Stimulated activated naive CD4-positive, alpha-beta T cell treated with Interleukin-2 at 50 U/mL for 16 hours (primary cell): ENCODE results near the gene TMTC2.
"Not testable (repeated sequence)": the region's sequence is repeated elsewhere in the genome, so short reads cannot be mapped to it uniquely, and the experiment has no call there.

ENCODE experiments used
- DNase-seq: peaks from one replicate; lab custom pipeline; 2025; lab: John Stamatoyannopoulos, UW

The TMTC2 gene

DNA sequence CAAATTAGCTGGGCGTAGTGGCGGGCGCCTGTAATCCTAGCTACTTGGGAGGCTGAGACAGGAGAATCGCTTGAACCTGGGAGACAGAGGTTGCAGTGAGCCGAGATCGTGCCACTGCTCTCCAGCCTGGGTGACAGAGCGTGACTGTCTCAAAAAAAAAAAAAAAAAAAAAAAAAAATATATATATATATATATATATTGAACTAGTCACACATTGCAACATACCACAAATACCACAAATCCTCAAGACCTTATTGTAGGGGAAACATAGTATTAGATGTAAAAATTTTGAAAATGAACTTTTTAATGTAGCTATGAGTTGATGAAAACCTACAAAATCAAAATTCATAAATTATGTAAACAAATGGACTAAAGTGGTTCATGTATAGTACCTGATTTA, 158.4 kb downstream of the TMTC2 start:
- not testable (repeated sequence) for DNase-seq

DNA sequence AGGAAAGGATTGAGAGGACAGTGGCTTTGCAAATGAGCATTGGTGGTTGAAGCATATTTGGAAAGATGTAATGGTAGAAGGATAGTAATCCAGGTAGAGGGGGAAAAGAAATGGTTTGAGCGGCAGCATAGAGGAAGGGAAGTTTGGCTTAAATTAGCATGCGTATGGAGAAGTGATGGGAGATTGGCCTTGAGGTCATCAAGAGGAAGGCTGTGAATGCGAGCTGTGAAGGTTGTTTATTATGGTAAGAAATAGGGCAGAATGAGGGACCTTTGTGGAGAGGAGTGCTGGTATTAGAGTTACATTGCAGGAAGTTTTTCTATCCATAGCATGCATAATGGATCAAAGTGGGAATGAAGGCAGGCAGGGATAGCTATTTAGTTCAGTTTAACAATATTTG, 162.1 kb downstream of the TMTC2 start:
- no peak for DNase-seq

DNA sequence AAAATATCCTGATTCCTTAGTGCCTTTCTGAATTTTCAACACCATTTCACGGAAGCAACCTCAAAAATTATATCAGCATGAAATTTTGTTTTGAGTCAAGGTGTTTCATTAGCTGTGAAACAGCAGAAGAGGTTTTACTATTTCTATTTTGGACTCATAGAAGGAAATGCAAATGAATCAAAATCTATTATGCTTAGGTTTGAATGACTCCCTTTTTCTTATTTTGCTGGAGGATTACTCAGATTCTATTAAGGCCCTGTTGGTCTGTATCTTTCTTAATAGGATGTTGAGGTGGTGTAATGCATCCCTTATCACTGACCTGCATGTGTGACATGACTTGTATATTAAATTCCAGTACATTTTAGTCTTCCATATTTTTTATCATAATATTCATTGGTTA, 165.8 kb downstream of the TMTC2 start:
- no peak for DNase-seq

DNA sequence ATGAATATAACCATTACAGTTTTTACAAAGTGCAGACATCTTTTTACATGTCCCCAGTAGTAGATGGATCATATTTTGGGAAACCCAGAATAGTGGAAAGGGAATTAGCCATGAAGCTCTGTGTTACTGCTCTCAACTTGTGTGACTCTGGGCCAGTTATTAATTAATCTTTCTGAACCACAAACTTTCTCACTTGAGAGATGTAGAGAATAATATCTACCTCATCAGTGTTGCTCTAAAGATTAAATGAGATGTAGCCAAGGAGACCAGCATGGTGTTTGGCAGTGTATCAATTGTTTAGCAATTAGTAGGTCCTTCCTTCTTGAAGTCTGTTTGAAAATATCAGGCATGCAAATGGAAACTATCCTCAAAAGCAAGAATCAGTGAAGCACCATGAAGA, 169.2 kb downstream of the TMTC2 start:
- no peak for DNase-seq

DNA sequence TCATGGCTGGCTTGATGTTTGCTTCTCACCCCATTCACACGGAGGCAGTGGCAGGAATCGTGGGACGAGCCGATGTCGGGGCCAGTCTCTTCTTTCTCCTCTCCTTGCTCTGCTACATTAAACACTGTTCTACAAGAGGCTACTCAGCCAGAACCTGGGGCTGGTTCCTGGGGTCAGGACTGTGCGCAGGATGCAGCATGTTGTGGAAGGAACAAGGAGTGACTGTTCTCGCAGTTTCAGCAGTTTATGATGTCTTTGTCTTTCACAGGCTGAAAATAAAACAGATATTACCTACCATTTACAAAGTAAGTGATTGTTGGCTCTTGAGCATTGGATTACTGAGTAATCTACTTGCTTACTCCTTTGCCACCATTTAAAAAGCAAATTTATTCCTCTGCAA, 170.6 kb downstream of the TMTC2 start:
- DNase-seq: no peak

DNA sequence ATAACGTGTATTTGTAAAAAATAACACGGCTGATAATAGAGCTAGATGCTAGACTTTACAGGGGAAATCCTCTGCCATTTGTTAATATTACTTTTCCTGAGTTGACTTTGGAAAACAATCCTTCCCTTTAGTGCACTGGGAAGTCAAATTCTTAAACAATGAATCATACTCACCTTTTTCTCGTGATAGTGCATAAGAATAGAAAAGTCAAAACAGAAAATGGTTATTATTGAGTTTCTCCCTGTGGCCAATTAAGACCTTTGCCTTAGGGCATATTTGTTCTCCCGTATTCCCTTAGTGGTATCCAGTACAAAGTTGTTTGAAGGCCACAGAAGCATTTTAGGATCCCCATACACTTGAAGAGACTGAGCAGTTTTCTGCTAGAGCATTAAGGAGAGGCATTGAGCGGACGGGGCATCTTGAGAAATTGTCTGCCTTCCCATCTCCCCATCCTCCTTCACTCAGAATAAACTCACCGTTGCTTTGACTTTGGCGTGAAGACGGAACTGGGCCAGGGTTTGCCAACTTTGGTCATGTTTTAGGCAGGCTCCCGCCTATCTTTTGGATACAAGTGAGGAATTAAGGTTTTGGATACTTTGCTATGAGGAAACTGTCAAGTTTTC, 171.3 kb downstream of the TMTC2 start:
- no peak for DNase-seq

DNA sequence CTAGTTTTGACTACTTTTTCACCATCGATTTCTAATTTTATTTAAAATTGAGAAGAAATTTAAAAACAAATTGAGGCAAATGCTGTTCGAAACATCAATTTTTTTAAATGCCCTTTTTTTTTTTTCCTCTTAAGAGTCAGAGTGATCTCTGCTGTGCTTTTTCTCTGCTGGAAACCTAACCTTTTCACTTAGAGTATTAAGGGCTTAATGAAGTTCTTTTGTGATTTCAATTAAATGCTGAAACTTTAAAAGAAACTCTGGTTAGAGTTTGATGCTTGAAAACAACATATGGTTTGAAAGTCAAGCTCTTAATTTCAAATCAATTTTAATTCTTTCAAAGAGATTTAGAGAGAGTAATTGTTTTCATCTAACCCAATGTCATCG, 171.8 kb downstream of the TMTC2 start:
- DNase-seq: no peak

DNA sequence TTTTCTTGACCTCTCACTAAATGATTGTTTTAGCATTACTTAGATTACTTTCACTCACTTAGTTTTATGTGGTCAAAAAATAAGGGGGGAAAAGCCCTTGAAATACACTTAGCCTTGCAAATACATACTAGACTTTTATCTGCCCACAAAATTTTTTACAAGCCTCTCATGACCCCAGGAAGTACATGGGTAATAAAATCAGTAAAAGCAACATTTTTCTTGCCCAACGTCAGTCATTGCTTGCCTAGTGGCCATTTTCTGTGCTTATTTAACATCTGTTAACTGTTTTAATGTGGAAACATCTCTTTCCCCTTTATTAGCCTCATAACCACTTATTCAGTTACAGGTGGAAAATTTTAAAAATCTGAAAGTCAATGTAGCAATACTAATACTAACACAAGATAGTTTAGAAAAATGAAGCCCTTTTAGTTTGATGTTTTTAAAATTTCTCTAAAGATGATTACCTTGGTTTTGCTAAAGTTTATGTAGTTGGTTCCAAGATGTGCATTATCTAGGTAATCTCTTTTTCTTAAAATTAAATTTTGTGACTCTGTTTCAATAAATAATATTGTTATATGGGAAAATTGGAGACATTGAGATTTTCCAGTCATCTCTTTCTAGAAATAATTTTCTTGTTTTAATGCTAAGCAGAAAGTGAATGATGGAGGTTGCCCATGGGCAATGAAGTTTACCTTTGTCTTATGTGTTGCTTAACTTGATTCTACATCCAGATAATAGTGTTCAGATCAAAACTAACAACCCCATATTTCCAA, 175.5 kb downstream of the TMTC2 start:
- no peak for DNase-seq

DNA sequence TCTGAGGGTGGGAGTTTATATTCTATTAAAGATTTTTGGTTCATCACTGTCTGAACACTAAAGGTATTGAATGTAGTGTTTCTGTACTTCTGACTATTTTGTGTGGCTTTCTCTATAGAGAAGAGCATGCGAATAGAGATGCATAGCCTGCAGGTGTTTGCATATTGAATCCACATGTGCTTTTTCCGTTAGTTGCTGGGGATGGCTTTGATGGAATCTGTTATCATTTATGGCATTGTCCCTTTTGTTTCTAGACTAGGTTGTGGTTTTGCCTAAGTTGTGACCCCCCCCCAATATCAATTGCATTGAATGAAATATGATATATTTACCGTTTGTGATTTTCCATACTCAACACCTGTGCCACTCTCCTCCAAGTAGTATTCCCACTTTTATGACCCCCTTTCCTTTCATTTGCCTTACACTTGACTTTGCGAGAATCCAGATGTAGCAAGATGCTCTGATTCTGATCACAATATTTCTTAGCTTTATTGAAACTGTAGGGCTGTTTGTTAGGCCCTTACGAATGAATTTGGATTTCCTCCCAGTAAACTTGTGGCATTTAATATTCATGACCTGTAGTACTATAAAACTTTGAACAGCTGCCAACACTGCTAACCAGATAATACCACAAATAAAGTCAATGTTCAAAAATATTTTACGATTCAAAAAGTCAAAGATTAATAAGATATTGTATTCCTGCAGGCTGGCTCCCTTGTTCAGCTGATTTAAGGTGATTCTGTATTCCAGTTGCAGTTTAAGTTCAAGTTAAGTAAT, 176.4 kb downstream of the TMTC2 start:
- DNase-seq: no peak

DNA sequence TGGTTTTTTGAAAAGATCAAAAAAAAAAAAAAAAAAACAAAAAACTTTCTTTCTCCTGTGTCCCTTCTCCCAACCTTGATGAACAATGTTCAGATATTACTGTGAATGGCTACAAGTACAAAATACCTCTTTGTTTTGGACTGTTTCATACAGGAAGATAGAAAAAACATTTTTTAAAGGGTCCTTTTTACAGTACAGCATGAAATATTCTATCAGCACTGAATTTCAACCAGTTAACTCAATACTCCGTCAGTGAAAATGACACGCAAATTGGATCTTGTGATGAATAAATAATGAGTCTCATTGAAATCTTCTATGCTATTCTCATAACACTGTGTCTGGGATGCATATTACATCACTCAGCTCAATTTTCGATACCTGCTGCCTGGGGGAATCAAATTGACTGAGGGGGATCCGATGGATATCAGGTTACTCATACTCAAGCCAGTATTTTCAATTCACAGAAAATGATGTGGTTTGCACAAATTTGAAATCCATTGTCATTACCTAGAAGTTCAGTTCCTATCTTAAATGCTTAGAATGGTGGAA, 179.6 kb downstream of the TMTC2 start:
- DNase-seq: no peak

DNA sequence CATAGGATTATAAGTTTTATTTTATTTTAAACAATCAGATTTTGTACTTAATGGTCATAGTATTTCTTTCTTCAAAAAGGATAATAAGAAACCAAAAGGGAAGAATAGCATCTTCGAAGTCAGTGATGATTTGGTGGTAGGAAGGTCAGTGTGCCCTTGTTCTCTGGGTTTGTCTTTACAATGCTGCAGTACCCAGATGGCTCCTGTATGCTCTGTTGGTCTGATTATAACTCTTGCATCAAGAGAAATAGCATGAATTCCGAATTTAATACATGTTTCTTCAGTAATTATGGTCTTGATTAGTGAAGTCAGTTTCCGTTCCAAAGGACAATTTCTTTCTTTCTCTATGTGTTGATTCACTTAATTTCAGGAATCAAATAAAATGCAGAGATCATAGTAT, 180.2 kb downstream of the TMTC2 start:
- DNase-seq: no peak

DNA sequence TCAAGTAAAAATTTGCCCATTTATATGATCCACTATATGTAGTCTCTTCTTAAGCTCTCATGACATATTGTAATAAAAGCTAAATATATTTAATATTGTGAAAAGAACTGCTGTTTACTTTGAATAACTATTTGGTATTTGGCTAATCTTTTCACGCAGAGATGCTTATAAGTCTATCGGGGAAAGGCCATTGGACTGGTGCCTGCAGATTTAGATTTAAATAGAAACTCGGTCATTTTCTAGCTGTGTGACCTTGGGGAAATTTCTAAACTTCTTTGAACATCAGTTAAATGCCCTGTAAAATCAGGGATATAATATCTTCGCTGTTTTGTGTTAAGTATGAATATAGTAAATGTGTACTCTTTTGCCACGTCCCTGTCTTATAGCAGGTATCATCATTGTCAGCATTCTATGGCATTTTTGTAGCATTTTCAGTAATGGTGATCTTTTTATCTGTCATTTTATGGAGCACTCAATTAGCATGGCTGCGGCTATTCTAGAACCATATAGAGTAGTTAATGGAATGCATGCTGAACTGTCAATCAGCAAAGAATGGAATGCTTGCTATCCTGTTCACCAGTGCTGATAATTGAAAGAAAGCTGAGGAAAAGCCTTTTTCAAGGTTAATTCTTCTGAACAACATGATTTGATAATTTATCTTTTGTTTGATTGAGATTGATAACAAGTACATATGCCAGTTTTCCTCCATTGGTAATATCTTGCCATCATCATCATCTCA, 181.2 kb downstream of the TMTC2 start:
- no peak for DNase-seq

DNA sequence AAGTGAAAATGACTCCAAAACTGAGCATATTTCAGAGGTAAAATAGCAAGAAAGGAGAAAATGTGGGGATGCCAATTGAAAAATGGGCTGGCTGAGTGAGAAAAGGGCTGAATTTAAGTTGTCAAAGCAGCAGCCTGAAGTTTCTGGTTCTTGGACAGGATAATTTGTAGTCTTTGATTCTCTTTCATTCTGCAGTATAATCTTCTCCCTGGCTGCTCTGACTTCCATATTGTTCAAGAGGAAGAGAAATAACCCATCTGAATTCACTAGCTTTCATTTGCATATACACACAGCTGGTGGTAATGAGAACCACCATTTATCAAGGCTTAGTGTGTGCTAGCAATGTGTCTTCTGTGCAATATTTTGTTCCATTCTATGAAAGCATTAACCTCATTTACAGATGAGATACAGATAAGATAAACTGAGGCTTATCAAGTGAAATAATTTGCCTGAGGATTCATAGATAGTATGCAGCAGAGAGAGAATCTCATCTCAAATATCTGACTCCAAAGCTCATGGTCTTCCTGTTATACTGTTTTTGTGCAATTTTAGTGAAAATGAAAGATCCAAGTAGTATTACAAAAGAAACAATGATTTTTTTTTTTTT, 184.2 kb downstream of the TMTC2 start:
- no peak for DNase-seq

DNA sequence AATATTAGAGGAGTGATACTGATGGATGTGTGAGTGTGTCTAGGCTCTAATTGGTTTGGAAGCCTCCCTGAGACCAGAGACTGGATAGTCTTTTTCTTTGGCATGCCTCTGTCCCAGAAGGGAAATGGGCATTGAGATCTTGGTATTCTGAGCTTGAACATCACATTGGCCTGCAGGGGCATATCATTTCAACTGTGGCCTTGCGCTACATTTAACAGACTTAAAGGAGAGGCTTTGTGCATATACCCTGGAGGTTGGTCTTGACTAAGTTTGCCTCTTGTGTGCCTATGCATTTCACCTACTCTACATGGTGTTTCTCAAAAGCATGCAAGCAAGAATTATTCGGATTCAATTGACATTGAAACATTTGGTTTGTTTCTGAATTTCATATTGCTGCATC, 185.4 kb downstream of the TMTC2 start:
- no peak for DNase-seq

DNA sequence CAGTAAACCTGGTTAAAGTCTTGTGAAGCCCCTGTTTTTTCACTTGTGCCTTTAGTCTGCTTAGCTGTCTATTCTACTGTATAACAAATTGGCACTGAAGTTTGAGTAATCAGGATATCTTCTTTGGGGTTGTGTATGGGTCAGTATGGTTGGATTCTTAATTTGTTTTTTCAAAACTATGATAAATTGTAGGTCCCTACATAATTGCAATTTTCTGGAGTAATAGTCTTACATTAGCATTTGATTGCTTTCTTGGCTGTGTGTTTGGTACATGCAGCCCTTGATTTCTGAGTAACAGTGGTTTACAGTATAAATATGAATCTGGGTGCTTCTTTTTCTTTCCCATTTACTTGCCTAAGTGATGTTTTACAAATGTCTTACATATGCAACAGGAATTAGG, 186.6 kb downstream of the TMTC2 start:
- no peak for DNase-seq

DNA sequence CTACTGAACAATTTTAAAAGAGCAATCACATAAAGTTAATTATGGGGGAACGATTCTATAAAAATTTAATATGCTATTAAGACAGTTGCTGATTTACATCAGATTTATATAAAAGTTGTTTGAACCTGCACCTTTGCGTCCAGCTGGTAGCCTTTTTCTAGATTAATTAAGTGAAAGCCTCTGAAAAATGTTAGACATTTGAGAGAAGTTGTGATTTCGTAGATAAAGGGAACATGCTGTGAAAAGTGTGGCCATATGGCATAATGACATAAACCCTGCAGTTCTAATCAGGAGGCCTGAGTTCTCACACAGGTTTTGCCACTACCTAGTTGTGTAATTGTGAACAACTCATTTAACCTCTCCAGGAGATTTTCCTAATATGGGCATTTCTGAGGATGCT, 187.2 kb downstream of the TMTC2 start:
- no peak for DNase-seq

DNA sequence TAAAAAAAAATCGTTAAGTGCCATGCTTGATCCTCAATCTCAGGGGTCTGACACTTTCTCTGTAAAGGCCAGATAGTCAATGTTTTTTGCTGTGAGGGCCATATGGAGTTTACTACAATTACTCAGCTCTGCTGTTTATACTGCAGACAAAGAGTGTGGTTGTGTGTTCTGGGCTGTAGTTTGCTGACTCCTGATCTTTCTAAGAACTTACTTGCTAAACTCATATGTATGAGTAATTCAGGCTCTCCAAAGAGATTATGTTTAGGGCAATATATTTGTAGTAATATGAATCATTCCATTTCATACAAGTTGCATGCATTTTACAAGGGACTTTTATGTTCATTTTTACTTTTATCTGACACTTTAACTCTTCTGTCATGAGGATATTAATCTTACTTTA, 188.2 kb downstream of the TMTC2 start:
- DNase-seq: no peak

DNA sequence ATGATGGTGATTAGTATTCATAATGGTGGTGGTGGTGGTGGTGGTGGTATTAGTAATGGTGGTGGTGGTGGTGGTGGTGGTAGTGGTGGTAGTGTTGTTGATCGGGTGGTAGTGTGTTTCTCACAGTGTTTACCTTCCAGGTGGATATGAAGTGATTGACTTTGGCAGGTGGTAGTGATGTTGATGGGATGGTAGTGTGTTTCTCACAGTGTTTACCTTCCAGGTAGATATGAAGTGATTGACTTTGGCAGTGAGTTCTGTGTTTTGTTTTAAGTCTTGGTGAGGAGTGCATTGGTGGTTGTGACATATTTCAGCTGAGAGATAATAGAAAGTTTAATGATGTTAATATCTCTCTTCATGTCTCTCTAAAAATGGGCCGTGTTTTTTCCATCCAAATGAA, 189.4 kb downstream of the TMTC2 start:
- no peak for DNase-seq

DNA sequence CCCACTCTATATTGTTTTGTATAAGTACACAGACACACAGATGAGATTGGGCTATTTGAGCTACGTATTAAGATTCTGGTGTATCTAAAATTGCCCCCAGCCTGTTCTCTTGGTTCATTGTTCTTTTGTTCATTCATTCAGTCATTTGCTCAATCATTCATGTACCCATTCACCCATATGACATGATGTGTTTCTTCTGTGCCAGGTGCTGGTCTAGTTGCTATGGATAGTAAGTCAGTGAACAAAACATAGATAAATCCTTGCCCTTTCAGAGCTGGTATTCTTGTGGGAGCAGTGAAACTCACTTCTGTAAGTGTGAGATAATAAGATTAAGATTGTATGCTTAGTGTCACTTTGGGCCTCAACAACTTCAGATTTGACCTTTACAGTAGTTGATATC, 191.3 kb downstream of the TMTC2 start:
- DNase-seq: no peak

DNA sequence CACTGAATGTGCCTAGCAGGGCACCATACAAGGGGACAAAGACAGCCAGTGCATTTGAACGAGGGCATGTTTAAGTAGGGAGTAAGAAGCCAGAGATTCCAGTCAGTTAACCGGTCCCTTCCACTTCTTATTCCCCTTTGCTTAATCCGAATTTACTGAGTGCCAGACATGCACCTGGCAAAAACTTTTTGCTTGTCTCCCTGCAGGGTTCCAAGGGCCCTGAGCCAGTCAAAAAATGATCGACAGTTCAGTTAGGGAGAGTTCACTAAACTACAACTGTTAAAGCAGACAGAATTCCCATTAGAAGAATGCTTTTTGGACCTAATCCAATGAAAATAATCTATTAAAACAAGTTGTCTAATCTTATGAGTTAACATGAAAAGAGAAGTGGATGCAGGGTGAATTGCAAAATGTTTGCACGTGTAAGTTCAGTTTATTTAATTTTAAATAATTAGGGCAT, 193.8 kb downstream of the TMTC2 start:
- DNase-seq: no peak
